ENCODE measurements around the gene MARCO.
A peak's percentile ranks its signal among the peaks of the same experiment; 100 is the strongest.
"Not testable (repeated sequence)": the region's sequence is repeated elsewhere in the genome, so short reads cannot be mapped to it uniquely, and the experiment has no call there.

MARCO gene

GRCh38 chr2:118929059-118929458 lies 12.9 kb upstream of the MARCO start:
- DNase-seq = no peak

DNA sequence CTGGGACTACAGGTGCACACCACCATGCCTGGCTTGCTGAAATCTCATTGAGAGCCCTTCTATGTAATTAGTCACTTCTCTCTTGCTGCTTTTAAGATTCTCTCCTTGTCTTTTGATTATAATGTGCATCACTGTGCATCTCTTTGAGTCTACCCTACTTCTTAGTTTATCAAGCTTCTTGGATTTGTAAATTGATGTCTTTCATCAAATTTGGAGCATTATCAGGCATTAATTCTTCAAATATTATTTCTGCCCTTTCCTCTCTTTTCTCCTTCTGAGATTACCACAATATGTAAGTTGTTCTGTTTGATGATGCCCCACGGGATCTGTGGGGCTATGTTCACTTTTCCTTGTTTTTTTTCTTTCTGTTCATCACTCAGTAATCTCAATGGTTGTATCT lies 9.0 kb upstream of the MARCO start:
- no peak for DNase-seq

DNA sequence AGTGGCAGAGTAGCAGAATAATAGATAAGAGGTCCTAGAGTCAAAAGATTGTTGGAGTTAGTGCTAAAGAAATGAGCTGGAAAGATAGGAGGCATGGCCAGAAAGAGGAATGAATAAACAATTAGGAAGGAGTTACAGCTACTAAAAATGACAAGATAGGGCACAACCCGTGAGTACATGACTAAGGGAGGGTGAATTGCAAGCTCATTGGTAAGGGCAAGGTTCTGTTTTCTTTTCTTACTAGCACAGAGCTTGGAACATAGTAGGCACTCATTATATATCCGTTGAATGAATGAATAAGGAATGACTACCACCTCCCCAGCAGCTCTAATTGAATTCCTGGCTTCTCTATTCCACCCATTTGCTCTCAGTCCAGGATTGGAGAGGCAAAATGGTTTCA lies 5.7 kb upstream of the MARCO start:
- no peak for DNase-seq

DNA sequence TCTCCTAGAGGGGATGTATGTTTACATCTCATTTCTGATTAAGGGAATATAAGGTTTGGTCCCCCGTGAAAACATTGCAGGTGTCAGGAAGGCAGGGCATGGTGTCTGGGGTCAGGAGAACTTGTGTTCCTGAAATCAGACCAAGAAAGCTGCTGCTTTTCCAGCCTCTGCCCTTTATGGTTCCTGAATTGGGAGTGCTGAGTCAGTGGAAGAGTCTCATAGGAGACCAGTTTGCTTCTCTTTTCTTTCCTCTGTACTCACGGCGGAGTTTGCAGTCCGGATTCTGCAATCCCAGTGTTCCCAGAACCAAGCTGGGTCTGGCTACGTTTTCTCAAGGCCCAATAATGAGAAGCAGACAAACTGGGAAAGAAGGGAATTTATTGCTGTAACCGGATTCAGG lies 5.1 kb upstream of the MARCO start:
- DNase-seq = no peak

DNA sequence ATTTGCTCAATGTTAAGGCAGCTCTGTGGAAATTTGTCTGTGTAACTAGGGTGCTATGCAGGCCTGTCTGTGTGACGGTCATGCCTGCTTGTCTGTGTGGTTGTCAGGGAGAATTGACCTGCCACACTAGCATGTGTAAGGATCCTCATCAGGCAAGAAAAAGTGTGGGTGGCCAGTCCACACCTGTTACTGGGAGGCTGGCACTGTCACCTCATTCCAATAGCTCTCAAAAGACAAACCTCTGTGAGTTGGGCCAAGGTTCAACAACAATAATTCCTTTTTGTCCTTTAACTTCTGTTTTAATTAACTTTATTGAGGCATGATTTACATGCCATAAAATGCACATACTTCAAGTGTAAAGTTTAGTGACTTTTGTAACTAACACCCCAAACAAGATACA lies 4.2 kb upstream of the MARCO start:
- no peak for DNase-seq

- no peak for DNase-seq
Measured at GRCh38 chr2:118939994-118940393, 2.0 kb upstream of the MARCO start.

GRCh38 chr2:118940486-118941120 lies 1.4 kb upstream of the MARCO start:
- DNase-seq = no peak

DNA sequence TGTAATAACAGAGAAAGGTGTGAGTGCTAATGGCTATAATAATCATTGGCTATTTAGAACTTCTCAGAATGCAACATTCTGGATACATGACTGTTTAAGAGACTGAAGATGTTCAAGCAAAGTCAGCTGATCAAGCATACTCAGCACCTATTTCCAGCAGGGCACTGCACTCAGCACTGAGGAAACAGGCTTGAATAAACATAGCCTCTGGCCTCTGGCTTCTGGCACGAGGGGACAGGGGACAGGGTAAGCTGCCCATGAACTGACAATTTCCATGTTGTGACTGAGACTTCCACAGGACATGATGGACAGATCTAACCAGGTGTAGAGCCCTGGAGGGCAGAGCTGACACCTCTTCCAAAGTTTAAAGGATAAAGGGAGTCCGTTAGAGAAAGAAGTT lies 1.3 kb downstream of the MARCO start:
- no peak for DNase-seq

GRCh38 chr2:118945881-118946280 lies 3.9 kb downstream of the MARCO start:
- DNase-seq = no peak

DNA sequence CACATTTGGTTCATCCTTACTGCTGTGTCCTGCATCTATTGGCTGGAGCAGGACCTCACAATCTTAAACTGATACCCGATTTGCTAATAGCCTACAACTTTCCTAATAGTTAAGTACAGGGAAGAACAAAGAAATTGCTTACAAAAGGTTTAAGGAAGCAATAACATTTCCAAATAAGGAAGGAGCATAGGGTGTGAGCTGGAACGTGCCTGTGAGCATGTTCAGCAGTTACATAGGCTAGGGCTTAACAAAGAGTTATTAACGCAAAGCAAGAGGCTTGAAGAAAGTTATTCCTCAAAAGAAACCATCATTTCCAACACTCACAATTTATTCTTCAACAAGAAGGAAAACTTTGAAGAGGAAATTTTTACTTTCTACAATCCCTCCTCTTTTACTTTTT lies 6.3 kb downstream of the MARCO start:
- DNase-seq = not testable (repeated sequence)

DNA sequence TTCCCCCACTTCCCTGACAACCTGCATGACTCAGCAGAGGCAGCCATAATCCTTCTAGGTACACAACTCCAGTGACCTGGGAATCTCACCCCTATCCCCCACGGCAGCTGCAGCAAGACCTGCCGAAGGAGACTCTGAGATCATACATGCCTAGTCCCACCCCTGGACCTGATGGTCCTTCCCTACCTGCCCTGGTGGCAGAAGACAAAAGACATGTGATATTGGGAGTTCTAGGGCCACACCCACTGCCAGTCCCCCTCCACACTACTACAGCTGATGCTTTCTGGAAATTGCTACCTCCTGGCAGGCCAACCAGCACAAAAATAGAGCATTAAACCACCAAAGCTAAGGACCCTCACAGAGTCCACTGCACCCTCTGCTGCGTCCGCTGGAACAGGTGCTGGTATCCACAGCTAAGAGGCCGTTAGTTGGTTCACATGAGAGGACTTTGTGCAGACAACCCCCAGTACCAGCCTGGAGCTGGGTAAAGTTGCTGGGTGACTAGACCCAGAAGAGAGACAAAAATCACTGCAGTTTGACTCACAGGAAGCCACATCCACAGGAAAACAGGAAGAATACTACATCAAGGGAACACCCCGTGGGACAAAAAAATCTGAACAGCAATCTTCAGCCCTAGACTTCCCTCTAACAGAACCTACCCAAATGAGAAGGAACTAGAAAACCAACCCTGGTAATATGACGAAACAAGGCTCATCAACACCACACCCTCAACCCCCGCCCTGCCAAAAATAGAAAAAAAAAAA lies 12.5 kb downstream of the MARCO start:
- no peak for DNase-seq

DNA sequence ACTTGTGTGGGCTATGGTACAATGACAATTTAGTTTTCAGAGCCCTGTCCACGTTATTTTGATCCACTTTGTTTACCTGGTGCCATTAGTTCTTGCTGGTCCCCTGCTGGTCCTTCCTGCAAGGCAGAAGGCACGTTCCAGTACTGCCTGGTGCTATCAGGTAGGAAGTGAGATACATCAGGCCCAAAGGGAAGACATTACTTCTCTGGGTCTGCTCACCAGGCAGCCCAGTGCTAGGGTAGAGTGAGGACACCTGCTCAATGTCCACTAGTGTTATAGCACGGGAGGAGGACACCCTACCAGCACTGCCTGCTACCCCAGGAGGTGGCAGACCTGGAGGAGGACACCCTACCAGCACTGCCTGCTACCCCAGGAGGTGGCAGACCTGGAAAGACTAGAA lies 23.7 kb downstream of the MARCO start:
- no peak for DNase-seq

DNA sequence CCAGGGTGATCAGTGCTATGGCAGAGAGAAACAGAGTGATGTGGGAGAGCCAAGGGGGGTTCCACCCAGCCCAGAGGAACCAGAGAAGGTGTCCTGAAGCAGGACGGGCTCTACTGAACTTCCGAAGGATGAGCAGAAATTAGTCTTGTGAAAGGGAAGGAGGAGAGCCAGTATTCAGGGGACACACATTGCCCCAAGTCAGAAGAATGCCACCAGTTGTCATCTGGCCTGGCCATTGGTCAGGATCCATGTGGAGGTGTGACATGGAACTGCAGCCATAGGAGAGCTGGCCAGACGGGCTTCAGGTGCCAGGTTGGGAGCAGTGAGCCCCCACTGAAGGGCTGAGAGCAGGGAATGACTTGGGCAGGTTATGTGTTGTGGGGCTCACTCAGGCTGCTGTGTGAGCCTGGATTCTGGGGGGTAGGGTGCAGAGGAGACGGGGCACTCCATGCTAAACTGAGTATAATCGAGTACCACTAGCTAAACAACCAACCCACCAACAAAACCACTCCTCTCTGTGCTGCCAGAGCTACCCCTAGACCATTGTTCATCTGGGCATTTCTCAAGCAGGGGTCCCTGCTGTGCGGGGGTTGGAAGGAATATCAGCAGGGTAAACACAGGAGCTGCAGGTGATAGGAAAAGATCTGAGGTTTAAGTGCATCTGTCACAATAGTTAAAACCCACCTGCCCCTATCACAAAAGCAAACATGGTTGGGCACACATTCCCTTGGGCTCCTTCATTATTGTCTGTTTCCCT lies 25.3 kb downstream of the MARCO start:
- no peak for DNase-seq

DNA sequence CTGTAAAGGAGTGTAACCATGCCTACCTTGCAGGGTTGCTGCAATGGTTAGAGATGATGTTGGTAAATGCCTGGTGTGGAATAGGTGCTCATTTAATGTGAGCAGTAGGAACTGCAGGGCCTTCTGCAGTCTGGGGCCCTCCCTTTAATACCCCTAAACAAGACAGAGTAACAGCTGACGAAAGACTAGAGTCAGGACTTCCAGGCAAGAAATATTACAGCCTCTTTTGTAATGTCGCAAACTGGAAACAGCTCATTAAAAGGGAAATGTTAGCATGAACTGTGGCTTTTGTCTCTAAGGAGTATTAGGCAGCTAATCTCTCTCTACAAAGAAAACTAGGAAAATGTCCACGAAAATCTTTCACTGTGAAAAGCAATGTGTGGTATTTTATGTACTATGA lies 26.0 kb downstream of the MARCO start:
- no peak for DNase-seq

DNA sequence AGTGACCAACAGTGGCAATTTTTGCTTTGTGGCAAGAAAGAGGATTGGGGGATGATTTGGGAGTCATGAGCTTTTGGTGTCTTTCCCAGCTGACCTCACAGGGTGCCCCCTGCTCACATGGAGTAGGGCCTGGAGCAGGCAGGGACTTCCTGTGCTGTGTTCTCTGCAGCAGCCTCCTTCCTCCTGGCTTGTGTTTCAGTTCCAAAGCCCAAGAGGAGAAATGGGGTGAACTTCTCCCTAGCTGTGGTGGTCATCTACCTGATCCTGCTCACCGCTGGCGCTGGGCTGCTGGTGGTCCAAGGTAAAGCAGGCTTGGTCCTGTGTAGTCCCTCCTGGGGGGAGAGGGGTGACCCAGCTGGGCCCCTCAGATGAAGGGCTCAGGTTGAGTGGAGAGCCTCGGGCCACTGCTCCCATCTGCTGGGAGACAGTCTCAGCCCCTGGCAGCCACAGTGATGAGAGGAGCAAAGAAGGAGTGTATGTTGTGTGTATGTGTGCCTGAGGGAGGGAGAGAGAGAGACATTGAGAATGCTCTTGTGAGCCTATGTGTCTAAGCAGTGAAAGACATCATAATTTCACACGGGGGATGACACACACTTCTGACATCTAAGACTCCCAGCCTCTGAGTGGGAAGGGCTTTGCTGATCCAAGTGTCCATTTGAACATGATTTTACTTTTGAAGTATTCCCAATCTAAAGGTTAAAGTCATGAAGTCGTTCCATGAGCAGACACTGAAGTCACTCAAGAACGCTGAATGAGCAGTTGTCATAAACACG lies 27.2 kb downstream of the MARCO start:
- peak; percentile 15 for DNase-seq

GRCh38 chr2:118969734-118970395 lies 27.9 kb downstream of the MARCO start:
- DNase-seq = no peak

- no peak for DNase-seq
Measured at GRCh38 chr2:118970396-118971135, 28.6 kb downstream of the MARCO start.

DNA sequence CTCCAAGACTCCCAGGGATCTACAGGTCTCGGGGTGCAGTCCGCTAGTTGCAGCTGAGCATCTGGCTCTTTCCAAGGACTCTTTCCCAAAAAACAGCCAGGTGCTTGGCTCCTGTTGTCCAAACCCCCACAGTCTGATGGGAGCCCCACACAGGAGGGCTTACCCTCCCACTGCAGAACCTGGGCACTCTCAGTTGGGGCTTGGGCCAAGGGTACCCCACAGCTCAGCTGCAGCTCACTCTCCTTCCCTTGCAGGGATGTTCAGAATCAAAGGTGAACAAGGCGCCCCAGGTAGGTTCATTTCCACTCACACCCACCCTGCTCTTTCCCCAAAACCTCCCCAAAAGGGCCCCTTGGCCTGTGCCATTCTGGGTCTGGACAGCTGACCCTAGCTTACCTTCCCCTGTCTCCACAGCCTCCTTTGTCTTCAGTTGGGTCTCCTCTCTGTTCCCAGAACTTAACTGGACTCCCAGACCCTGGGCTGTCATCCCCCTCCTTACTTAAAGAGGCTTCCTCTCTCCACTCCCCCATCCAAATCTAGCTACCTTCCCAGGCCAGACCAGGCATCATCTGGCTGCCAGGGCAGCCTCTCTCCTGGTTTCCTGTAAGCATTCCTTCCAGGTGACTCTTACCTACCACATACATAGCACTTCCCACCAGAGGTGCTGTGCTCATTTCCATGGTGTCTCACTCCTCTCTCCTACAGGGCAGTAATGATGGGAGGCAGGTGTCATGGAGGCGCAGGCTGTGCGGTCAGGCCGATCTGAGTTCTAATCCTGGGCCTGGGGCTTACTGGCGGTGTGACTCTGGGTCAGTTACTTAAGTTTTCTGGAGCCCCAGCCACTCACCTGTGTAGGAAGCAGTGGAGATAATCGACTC lies 29.5 kb downstream of the MARCO start:
- peak; percentile 57 for DNase-seq

DNA sequence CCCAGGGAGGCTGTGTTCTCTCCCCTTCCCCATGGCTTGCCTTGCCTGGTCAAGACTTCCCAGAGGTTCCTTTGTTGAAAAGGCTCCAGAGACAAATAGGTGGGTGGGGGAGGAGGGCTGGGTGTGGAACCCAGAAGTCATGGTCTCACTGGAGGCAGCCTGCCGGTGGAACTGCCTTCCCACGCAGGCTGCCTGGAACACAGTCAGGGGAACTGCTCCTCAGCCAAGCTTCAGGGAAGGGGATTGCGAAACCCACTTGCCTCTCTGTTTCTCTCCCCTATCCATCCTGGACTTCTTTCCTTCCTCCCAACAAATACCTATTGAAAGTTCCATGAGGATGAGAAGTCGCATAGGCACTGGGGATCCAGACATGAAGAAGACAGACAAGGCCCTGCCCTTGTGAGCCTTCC lies 31.6 kb downstream of the MARCO start:
- DNase-seq = peak; percentile 82

DNA sequence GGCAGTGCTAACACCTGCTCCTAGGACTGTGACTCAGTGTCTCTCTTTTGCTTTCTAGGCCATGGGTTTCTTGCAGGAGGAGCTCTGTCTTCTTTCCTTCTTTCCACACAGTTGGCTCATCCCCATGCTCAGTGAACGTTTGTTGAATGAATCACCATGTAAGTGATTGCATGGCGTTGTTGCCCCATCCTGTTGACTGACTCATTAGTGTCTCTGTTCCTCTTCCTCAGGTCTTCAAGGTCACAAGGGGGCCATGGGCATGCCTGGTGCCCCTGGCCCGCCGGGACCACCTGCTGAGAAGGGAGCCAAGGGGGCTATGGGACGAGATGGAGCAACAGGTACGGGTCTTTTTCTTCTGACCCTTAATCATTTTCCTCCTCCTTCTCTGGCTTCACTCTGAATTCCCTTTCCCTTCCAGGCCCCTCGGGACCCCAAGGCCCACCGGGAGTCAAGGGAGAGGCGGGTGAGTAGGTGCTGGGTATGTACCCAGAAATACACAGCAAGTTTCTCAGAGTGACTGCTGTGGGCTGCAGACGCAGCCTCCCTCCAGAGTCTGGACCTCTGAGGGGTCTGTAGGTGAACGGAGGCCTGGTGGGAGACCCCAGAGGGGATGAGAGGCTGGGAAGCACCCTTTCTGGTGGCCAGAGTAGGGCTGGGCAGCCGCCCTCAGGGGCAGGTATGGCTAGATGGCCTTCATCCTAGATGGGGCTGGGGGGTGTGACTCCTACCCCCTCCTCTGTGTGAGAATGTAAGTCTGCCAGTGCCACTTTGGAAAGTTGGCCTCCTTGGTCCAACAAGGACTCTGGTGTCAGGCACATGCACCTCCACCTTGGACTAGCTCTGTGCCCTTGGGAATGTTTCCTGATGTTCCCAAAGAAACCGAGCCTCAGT lies 32.4 kb downstream of the MARCO start:
- DNase-seq = peak; percentile 88

Measured in NCI-H226 (cell line).